AG04449 (cell line): ENCODE results near the gene TNFSF4.

Source experiments
- CTCF ChIA-PET: fragments of 350-600 bp; formaldehyde crosslinking; extraction: SDS; loops from one replicate; lab custom pipeline; 2021; ENCODE audit warnings: antibody characterized with exemption; lab: Yijun Ruan, JAX
- POLR2A ChIA-PET: fragments of 400-600, 350-600 bp; formaldehyde crosslinking; extraction: SDS; loops from one replicate; lab custom pipeline; 2020; ENCODE audit warnings: antibody characterized with exemption, inconsistent platforms; lab: Yijun Ruan, JAX
- DNase-seq: peaks from one replicate; pipeline ENCODE4 v3.0.0-alpha.2; 2010; ENCODE audit warnings: low read depth, low spot score
- H3K4me3 ChIP-seq: 2 replicates; pipeline ENCODE4 v1.5.1; 2011; ENCODE audit warnings: low read depth, mild to moderate bottlenecking, control low read depth, low read length
- TF ChIP-seq, protein P1 (sequence below): IDR thresholded peaks from one replicate; pipeline ENCODE4 v1.5.1; 2011; ENCODE audit warnings: mild to moderate bottlenecking, moderate library complexity, low read length, control low read depth, inconsistent platforms; ENCODE audit not compliant: insufficient read depth; ENCODE audit errors: missing control alignments

TNFSF4 gene, protein sequence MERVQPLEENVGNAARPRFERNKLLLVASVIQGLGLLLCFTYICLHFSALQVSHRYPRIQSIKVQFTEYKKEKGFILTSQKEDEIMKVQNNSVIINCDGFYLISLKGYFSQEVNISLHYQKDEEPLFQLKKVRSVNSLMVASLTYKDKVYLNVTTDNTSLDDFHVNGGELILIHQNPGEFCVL

DNA sequence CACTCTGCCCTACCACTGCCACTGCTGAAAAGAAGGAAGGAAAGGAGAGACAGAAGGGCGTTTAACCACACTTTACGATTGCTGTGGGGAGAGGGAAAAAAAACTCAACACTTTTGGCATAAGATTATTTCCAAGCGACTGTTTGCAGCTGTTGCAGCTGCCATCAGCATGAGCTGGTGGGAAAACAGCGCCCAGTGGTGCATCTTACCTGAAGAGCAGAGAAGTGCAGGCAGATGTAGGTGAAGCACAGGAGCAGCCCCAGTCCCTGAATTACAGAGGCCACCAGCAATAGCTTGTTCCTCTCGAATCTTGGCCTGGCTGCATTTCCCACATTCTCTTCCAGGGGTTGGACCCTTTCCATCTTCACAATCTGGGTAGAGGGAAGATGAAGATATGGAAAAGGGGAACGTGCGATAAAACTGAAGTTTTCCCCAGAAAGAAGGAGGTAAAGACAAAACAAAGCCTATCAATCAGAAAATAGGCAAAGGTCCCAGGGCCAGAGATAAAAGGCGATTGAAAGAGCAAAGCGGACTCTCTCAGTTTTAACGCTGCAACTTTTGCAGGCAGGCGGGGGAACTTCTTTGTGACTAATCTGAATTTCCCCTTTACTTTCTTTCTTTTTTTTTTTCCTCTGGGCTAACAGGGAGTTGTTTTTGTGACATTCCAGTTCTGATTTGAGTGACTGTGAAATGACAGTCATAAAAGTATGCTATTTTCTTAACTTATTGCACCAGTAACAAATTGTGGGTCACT, at the start of gene TNFSF4:
Gene TNFSF4, minus strand, starts transcription at position 516 of the 753 bp plus-strand sequence. Its CDS starts 155 bp downstream, at position 361.
- TF ChIP-seq, protein P1, sequence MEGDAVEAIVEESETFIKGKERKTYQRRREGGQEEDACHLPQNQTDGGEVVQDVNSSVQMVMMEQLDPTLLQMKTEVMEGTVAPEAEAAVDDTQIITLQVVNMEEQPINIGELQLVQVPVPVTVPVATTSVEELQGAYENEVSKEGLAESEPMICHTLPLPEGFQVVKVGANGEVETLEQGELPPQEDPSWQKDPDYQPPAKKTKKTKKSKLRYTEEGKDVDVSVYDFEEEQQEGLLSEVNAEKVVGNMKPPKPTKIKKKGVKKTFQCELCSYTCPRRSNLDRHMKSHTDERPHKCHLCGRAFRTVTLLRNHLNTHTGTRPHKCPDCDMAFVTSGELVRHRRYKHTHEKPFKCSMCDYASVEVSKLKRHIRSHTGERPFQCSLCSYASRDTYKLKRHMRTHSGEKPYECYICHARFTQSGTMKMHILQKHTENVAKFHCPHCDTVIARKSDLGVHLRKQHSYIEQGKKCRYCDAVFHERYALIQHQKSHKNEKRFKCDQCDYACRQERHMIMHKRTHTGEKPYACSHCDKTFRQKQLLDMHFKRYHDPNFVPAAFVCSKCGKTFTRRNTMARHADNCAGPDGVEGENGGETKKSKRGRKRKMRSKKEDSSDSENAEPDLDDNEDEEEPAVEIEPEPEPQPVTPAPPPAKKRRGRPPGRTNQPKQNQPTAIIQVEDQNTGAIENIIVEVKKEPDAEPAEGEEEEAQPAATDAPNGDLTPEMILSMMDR, result no peak
- H3K4me3 ChIP-seq, result no peak within 1 kb of the TSS
- POLR2A ChIA-PET, result no interaction called here
- CTCF ChIA-PET, result interaction anchor here (1.8 to 6.5 kb wide), 4 partner anchors 49 to 464 kb away, joined by 6 to 111 read pairs (median 19); no protein-coding TSS in a partner anchor
- no peak for DNase-seq

DNA sequence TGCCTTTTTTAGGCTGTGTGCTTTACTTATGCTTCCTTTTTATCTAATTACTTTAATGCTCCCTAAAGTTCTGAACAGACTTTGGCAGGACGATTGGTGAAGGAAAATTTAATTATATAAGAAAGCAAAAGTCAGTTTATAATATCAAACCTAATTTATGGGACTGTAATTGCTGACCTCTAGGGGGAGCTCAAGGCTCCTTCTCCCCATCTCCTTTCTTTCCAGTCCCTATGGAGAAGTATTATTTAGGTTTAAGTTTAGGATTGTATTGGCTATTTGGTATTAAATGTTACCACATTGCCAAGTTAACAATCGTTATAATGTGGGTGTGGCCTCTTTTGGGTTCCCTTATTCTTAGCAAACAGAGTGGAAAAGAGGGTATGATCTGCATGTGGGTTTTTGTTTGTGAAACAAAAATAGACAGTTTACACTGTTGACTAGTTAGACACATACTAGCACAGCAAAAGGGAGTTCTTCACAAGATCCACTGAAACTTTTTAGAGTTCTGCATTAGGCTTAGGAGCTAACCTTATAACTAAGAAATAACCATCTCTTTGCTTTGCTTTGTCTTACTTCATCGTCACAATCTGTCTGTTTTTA, 48.2 kb upstream of the TNFSF4 start:
- no peak for DNase-seq
- TF ChIP-seq, protein P1, result peak; percentile 63
- no peak overlapping the region for H3K4me3 ChIP-seq
- POLR2A ChIA-PET, result no interaction called here
- CTCF ChIA-PET, result interaction anchor here (0.6 to 5.6 kb wide), 23 partner anchors 8 to 615 kb away, joined by 3 to 45 read pairs (median 4); partner anchors contain the start of gene TNFSF4

DNA sequence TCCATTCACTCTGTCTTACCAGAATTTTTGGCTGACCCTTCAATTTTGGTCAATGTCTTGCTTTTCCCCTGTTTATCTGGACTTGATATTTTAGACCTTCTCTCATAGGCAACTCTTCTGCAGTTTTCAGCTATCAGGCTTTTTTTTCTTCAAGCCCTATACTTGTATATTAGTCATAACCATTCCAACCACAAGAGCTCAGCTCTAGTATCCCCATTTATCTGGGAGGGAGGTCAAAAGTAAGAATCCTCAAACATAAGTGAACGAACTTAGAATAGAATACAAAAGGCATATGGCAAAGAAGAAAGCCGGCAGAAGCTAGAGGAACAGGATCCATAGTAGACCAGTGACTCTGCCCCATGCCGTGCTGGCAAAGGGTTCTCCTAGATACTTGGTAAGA, 45.9 kb upstream of the TNFSF4 start:
- H3K4me3 ChIP-seq, result no peak overlapping the region
- ChIA-PET CTCF (interaction anchor here (0.8 to 5.6 kb wide), 16 partner anchors 8 to 512 kb away, joined by 3 to 36 read pairs (median 5); partner anchors contain the start of gene TNFSF4), POLR2A (no interaction called here)
- TF ChIP-seq, protein P1, result no peak
- no peak for DNase-seq

DNA sequence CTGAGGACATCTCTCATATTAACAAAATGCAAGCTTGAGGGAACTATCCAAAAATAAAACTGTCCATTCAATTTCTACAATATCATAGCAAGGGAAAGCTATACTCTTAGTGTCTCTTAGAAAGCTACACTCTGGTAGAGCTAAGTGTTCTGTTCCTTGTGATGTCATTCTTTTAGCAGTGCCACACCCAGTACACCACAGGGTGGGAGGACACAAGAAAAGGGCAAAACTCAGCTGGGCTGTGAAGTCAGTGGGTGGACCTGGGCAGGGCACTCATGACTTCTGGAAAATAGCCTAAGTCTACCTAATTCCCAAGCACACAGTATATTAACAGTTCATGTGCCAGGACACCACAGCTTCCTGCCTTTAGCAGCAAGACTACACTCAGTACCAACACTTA, 42.2 kb upstream of the TNFSF4 start:
- ChIA-PET CTCF (interaction anchor here (1.1 to 2.0 kb wide), 3 partner anchors 17 to 424 kb away, joined by 3 to 5 read pairs (median 3); no protein-coding TSS in a partner anchor), POLR2A (no interaction called here)

DNA sequence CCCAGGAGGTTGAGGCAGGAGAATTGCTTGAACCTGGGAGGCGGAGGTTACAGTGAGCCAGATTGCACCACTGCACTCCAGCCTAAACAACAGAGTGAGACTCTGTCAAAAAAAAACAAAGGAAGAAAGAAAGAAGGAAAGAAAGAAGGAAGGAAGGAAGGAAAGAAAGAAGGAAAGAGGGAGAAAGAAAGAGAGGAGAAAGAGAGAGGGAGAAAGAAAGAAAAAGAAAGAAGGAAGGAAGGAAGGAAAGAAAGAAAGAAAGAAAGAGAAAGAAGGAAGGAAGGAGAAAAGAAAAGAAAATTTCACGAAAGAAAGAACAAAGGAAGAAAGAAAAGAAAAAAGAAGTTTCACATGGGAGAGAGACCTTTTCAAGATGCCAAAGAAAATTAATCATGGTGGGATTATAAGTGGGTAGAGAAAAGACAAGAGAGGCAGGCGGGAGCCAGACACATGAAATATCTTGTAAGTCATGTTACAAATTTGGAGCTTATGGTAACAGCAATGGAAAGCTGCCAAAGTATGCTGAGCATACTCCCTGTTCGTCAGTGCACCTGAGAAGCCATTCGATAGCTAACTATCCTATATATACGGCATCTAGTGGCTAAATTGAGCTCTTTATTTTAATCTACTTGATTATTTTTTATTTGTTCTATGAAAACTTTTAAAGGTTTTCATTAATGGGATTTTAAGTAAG, 41.3 kb upstream of the TNFSF4 start:
- DNase-seq, result no peak
- no peak overlapping the region for H3K4me3 ChIP-seq
- POLR2A ChIA-PET, result no interaction called here
- CTCF ChIA-PET, result interaction anchor here (1.0 to 2.0 kb wide), 5 partner anchors 8 to 506 kb away, joined by 3 to 10 read pairs (median 4); no protein-coding TSS in a partner anchor
- TF ChIP-seq, protein P1, result no peak

More for the DNA sequence above, 42.2 kb upstream of the TNFSF4 start:
- H3K4me3 ChIP-seq, result no peak overlapping the region
- DNase-seq, result no peak
- TF ChIP-seq, protein P1, result no peak
